CD4-positive, CD25-positive, alpha-beta regulatory T cell (primary cell): ENCODE measurements around the gene SOX30. TPM values are rescaled to one million over a fixed set of nuclear protein-coding genes. Genes with fewer than 3 reads are reported as not detected.

Experiments
- ATAC-seq, 2 donors: fragments of 150-1000 bp; cut with Tn5 transposase; one replicate each; pipeline ENCODE4 v1.10.0; 2021; ENCODE audit warnings: low read depth in 2 of 2, moderate number of reproducible peaks in 2 of 2, moderate library complexity in 1 of 2
- DNase-seq, 3 donors: peaks; one replicate each; pipeline versions ENCODE4 v3.0.0 to v3.0.0-alpha.2; 2012 to 2022; ENCODE audit warnings: mixed read lengths in 1 of 3
- H3K27ac ChIP-seq: one replicate; pipeline ENCODE4 v1.7.0; 2013; ENCODE audit warnings: mild to moderate bottlenecking, low read length; ENCODE audit not compliant: insufficient read depth, poor library complexity, severe bottlenecking
- H3K27me3 ChIP-seq: one replicate; pipeline ENCODE4 v1.7.0; 2013; ENCODE audit warnings: low read length; ENCODE audit not compliant: control insufficient read depth, insufficient read depth
- H3K36me3 ChIP-seq: one replicate; pipeline ENCODE4 v1.7.0; 2013; ENCODE audit warnings: mild to moderate bottlenecking, low read length, moderate library complexity; ENCODE audit not compliant: control insufficient read depth, insufficient read depth
- H3K4me1 ChIP-seq: 2 replicates; pipeline ENCODE4 v1.7.0; 2013; ENCODE audit warnings: mild to moderate bottlenecking, low read length; ENCODE audit not compliant: insufficient read depth, control insufficient read depth, poor library complexity, severe bottlenecking
- H3K4me3 ChIP-seq: one replicate; pipeline ENCODE4 v1.7.0; 2013; ENCODE audit warnings: low read depth, mild to moderate bottlenecking, low read length, moderate library complexity
- H3K9me3 ChIP-seq, 2 experiments: 1 replicate in 1 of 2; 2 replicates in 1 of 2; pipeline ENCODE4 v1.7.0; 2013; ENCODE audit warnings: low read length in 2 of 2, mild to moderate bottlenecking in 1 of 2, moderate library complexity in 1 of 2; ENCODE audit not compliant: control insufficient read depth in 2 of 2
- H3K27ac Mint-ChIP-seq, 3 donors: one replicate each; pipeline ENCODE4 v1.8.0; 2020 to 2022; ENCODE audit warnings: mild to moderate bottlenecking in 3 of 3, mixed read lengths in 3 of 3, moderate library complexity in 2 of 3
- H3K27me3 Mint-ChIP-seq: one replicate; pipeline ENCODE4 v1.8.0; 2022; ENCODE audit warnings: mild to moderate bottlenecking, mixed read lengths
- H3K36me3 Mint-ChIP-seq: one replicate; pipeline ENCODE4 v1.8.0; 2020; ENCODE audit warnings: mixed read lengths
- H3K4me1 Mint-ChIP-seq, 4 donors: one replicate each; pipeline ENCODE4 v1.8.0; 2020 to 2022; ENCODE audit warnings: mixed read lengths in 4 of 4, mild to moderate bottlenecking in 1 of 4
- H3K4me3 Mint-ChIP-seq, 4 donors: one replicate each; pipeline ENCODE4 v1.8.0; 2020 to 2022; ENCODE audit warnings: mild to moderate bottlenecking in 4 of 4, mixed read lengths in 4 of 4, moderate library complexity in 3 of 4
- H3K9me3 Mint-ChIP-seq, 7 donors: one replicate each; pipeline ENCODE4 v1.8.0; 2020 to 2022; ENCODE audit warnings: mixed read lengths in 7 of 7, mild to moderate bottlenecking in 3 of 7, moderate library complexity in 2 of 7
- polyA plus RNA-seq, 4 donors: library from polyadenylated mRNA; unstranded; fragments of 300-500 nt; fragmentation: Illumina TruSeq; gene quantifications; one replicate each; pipeline ENCODE4 v1.2.3, GENCODE V29; 2021
- total RNA-seq: library from RNA; stranded (reverse); gene quantifications from one replicate; pipeline ENCODE4 v1.2.3, GENCODE V29; 2022

SOX30 gene
- total and polyA plus RNA-seq, 5 donors from 2014 or later = 0.46 to 0.84 (median 0.56) TPM; not detected in 1

DNA sequence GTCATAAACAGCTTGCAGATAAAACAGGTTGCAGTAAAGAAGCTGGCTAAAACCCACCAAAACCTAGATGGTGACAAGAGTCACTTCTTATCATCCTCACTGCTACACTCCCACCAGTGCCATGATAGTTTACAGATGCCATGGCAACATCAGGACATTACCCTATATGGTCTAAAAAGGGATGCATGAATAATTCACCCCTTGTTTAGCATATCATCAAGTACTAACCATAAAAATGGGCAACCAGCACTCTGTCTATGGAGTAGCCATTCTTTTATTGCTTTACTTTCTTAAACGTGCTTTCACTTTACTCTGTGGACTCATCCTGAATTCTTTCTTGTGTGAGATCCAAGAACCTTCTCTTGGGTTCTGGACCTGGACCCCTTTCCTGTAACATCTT, 6.7 kb upstream of the SOX30 start:
- Histone ChIP-seq H3K4me3 (no peak overlapping the region), H3K27ac (no peak overlapping the region), H3K4me1 (no peaks in the 10 kb centered on the region), H3K36me3 (peaks cover 10% of the 10 kb centered on the region), H3K9me3 (peaks cover 23 to 28% of the 10 kb centered on the region in 2 experiments), H3K27me3 (no peaks in the 10 kb centered on the region)
- Mint-ChIP-seq H3K9me3 (peaks cover 0 to 24% (median 8%) of the 10 kb centered on the region in 7 donors), H3K27ac (no peak overlapping the region), H3K4me3 (no peak overlapping the region), H3K27me3 (no peaks in the 10 kb centered on the region), H3K36me3 (peaks cover 20% of the 10 kb centered on the region), H3K4me1 (no peaks in the 10 kb centered on the region)
- ATAC-seq (no peak), DNase-seq (no peak)

DNA sequence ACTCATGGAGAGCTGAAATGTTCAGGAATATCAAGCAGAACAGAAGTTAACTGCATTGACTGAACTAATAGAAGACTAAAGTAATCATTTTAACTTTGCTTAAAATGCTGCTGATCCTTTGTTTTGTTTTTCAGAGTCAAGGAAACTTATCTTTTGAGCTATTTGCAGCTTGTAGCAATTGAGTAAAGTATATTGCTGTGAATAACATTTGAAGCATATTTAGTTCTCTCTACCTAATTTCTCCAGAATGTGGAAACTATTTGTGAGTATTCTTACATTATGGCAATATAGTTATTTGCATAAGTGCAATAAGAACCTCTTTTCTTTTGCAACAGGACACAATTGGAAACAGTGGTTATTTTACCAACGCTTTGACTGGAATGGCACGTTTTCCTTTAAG, 5.3 kb upstream of the SOX30 start:
- Histone ChIP-seq H3K4me3 (no peak overlapping the region), H3K4me1 (no peaks in the 10 kb centered on the region), H3K9me3 (peaks cover 23 to 28% of the 10 kb centered on the region in 2 experiments), H3K27ac (no peak overlapping the region), H3K36me3 (peaks cover 10% of the 10 kb centered on the region), H3K27me3 (no peaks in the 10 kb centered on the region)
- Mint-ChIP-seq H3K4me3 (no peak overlapping the region), H3K27ac (no peak overlapping the region), H3K27me3 (no peaks in the 10 kb centered on the region), H3K36me3 (peaks cover 20% of the 10 kb centered on the region), H3K4me1 (peaks cover 5 to 11% (median 10%) of the 10 kb centered on the region in 4 donors), H3K9me3 (peaks cover 0 to 26% (median 10%) of the 10 kb centered on the region in 7 donors)
- ATAC-seq (no peak), DNase-seq (no peak)

DNA sequence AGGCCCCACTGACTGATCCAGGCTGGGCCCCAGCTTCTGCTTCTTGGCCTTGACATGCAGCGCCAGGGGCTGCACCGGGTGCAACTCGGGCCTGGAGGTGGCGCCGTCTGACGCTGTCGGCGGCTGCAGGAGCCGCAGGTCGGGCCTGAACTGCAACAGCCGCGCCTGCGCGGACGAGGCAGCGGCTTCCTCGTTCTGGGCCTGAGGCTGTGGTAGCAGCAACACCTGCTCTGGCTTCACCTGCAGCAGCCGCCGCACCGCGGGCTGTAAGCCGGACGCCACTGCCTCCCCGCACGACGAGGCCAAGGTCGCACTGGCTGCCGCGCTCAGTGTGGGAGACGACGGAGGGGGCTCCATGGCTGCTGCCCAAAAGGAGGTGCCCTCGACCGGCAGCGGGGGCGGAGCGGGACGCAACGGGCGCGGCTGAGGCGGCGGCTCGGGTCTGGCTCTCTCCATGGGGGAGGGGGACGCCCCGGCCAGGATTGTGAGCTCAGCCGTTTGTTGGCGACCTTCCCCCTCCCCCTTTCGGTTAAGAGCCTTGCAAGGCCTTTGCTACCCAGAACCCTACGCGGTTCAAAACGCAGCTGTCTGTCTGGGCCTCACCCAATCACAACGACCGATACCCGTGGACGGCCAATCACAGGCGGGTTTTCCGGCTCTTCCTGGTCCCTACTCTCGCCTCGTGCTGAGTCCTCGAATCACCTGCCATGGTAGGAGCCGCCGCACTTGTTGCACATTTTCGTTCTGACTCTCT, 438 bp downstream of the SOX30 start:
- peaks cover 0 to 12% (median 6%) of the 10 kb centered on the region in 7 donors for H3K9me3 Mint-ChIP-seq
- Histone ChIP-seq H3K9me3 (peaks cover 0 to 3% of the 10 kb centered on the region in 2 experiments), H3K27ac (peak overlapping the region; percentile 41), H3K4me1 (peaks cover 6% of the 10 kb centered on the region), H3K4me3 (peak overlapping the region; percentile 3), H3K27me3 (no peaks in the 10 kb centered on the region), H3K36me3 (no peaks in the 10 kb centered on the region)
- peaks cover 13 to 16% (median 15%) of the 10 kb centered on the region in 4 donors for H3K4me1 Mint-ChIP-seq
- H3K36me3 Mint-ChIP-seq = peaks cover 3% of the 10 kb centered on the region
- H3K27me3 Mint-ChIP-seq = no peaks in the 10 kb centered on the region
- peak overlapping the region; percentile 78 to 87 (median 80) for H3K27ac Mint-ChIP-seq
- DNase-seq (peak; percentile 61 to 92 (median 84)), ATAC-seq (peak; percentile 98)
- peak overlapping the region; percentile 25 to 92 (median 84) for H3K4me3 Mint-ChIP-seq

DNA sequence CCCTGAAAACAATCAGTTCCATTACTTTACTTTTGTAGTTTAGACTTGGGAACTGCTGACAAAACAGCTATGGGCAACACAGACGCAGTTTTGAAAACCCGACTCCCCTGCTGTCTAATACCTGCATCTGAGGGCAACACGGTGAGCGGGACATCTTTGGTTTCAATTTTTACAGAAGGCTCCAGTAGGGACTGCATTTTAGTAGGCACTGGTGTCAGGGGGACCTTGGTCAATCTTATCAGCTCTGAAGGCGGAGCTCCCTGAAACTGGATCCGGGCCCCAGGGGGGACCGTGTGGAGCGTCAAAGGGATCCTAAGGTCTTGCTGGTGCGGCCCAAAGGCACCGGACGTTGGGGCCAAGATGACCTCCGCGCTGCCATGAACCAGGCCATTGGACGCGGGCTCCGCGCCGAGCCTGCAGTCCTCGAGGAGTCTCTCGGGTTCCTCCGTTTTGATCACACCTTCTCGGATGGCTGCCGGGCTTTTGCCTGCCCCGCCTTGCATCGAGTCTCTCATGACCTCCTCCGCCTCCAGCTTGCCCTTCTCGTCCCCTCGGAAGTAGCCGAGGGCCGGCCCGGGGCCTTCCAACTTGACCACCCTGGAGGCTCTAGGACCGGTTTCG, 1.1 kb downstream of the SOX30 start:
- Histone ChIP-seq H3K36me3 (no peaks in the 10 kb centered on the region), H3K4me1 (peaks cover 6% of the 10 kb centered on the region), H3K27me3 (no peaks in the 10 kb centered on the region), H3K27ac (peak overlapping the region; percentile 41), H3K9me3 (no peaks in the 10 kb centered on the region), H3K4me3 (no peak overlapping the region)
- no peak for DNase-seq
- Mint-ChIP-seq H3K27me3 (no peaks in the 10 kb centered on the region), H3K4me1 (peaks cover 13 to 16% (median 15%) of the 10 kb centered on the region in 4 donors), H3K36me3 (no peaks in the 10 kb centered on the region), H3K27ac (peak overlapping the region in 1 of 3 donors; percentile 80), H3K9me3 (peaks cover 0 to 7% (median 5%) of the 10 kb centered on the region in 7 donors), H3K4me3 (peak overlapping the region in 3 of 4 donors; percentile 15 to 47 (median 28))
- ATAC-seq = no peak

DNA sequence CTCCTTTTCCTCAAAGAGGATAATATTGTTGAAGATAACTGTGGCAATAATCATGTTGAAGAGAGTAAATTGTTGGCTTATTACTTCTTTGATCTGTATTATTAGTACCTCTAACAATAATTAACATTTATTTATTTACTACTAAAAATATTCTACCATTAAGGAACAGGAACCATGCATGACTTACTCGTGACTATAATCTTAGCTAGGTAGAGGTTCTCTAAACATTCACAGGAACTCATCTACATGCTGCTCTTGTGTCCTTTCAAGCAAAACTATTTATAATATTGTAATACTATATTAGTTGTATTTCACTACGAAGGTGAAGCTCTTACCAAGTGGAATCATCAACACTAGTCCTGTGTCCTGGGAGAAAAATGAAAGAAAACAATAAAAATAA, 3.1 kb downstream of the SOX30 start:
- ATAC-seq = no peak
- H3K27me3 Mint-ChIP-seq = no peaks in the 10 kb centered on the region
- H3K36me3 Mint-ChIP-seq = no peaks in the 10 kb centered on the region
- peaks cover 0 to 7% (median 2%) of the 10 kb centered on the region in 7 donors for H3K9me3 Mint-ChIP-seq
- H3K4me3 Mint-ChIP-seq = no peak overlapping the region
- no peak overlapping the region for H3K27ac ChIP-seq
- H3K4me1 ChIP-seq = peaks cover 6% of the 10 kb centered on the region
- H3K27me3 ChIP-seq = no peaks in the 10 kb centered on the region
- peaks cover 13 to 16% (median 15%) of the 10 kb centered on the region in 4 donors for H3K4me1 Mint-ChIP-seq
- no peaks in the 10 kb centered on the region for H3K9me3 ChIP-seq
- H3K27ac Mint-ChIP-seq = no peak overlapping the region
- DNase-seq = no peak
- H3K36me3 ChIP-seq = no peaks in the 10 kb centered on the region
- no peak overlapping the region for H3K4me3 ChIP-seq

DNA sequence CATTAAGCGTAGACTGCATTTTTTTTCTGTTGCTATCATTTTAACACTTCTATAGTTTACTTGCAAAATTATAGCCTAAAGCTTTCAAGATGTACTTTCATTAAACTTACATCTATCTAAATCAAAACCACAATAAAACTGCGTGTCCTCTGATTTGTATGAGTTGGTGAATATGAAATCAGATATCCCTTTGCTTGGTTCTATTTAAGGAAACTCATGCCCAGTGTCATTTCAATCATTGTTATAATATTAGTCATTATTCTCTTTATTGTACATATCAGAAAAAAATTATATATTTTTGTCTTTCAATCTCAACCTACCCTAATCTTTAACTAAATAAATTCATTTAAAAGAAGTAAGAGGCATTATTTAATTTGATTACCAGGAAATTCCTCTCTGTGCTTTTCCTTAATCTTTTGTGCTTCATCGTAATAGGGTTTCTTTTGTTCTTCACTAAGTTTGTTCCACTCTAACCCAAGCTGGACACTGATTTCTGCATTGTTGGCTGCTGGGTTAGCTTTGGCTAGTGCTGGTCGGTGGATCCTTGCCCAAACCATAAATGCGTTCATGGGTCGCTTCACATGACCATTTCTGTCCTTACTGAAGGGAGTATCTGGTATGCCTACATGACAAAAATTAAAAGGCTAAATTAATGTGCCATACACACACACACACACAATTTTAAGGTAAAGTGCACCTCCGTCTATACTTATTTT, 3.8 kb downstream of the SOX30 start:
- H3K27ac ChIP-seq = no peak overlapping the region
- H3K27me3 ChIP-seq = no peaks in the 10 kb centered on the region
- Mint-ChIP-seq H3K27me3 (no peaks in the 10 kb centered on the region), H3K4me1 (peaks cover 11 to 15% (median 13%) of the 10 kb centered on the region in 4 donors), H3K27ac (no peak overlapping the region), H3K36me3 (no peaks in the 10 kb centered on the region), H3K9me3 (peaks cover 0 to 4% (median 1%) of the 10 kb centered on the region in 7 donors), H3K4me3 (no peak overlapping the region)
- peaks cover 6% of the 10 kb centered on the region for H3K4me1 ChIP-seq
- no peak overlapping the region for H3K4me3 ChIP-seq
- H3K36me3 ChIP-seq = no peaks in the 10 kb centered on the region
- no peak for ATAC-seq
- DNase-seq = no peak
- H3K9me3 ChIP-seq = no peaks in the 10 kb centered on the region

DNA sequence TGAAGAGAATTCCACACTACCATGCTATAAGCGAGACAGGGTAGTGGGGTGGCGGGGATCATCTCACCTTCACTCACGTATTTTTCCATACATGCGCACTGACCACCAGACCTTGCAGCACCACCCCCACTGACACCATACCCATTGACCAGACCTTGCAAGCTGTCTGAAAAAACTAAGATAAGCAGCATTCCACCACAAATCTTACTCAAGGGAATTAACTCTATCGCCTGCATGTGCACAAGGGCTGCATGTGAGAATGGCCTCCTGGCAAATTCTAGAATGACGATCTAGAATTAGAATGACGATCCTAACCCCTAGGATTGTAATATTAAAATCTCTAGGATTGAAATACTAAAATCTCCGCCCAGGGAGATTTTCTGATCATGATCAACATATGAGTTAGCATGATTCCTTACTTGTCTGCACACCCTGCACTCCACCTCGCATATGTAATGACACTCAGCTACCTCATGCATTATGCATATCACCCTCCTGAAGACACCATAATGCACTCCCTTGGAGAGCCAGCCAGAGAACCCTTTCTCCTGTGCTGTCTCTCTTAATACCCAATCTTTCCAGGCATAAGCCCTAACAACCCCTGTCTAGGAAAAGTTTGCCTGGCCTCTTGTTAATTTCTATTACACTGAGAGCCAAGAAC, 11.7 kb downstream of the SOX30 start:
- no peaks in the 10 kb centered on the region for H3K9me3 Mint-ChIP-seq
- no peaks in the 10 kb centered on the region for H3K9me3 ChIP-seq
- no peaks in the 10 kb centered on the region for H3K36me3 ChIP-seq
- no peak overlapping the region for H3K27ac ChIP-seq
- no peaks in the 10 kb centered on the region for H3K27me3 Mint-ChIP-seq
- H3K27me3 ChIP-seq = no peaks in the 10 kb centered on the region
- ATAC-seq = no peak
- H3K4me3 ChIP-seq = no peak overlapping the region
- no peak overlapping the region for H3K4me3 Mint-ChIP-seq
- no peak for DNase-seq
- peak overlapping the region in 1 of 3 donors; percentile 27 for H3K27ac Mint-ChIP-seq
- H3K4me1 Mint-ChIP-seq = no peaks in the 10 kb centered on the region
- no peaks in the 10 kb centered on the region for H3K36me3 Mint-ChIP-seq
- H3K4me1 ChIP-seq = no peaks in the 10 kb centered on the region
